ENCODE measurements around the gene CSTPP1.

DNA sequence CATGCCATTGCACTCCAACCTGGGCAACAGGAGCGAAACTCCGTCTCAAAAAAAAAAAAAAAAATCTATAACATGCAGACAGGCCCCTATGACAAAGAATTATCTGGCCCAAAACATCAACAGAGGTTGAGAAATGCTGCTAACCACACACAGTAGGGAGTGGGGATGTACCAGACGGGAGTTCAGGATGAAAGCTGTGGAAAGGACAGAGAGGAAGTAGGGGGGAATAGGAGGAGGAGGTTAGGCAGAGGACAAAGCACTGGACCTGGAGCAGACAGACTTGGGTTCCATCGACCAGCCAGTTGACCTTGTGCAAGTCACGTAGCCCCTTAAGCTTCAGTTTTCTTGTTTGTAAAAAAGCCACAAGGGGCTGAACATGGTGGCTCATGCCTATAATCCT is 30.8 kb upstream of the CSTPP1 start:
- TF ChIP-seq, protein P1, sequence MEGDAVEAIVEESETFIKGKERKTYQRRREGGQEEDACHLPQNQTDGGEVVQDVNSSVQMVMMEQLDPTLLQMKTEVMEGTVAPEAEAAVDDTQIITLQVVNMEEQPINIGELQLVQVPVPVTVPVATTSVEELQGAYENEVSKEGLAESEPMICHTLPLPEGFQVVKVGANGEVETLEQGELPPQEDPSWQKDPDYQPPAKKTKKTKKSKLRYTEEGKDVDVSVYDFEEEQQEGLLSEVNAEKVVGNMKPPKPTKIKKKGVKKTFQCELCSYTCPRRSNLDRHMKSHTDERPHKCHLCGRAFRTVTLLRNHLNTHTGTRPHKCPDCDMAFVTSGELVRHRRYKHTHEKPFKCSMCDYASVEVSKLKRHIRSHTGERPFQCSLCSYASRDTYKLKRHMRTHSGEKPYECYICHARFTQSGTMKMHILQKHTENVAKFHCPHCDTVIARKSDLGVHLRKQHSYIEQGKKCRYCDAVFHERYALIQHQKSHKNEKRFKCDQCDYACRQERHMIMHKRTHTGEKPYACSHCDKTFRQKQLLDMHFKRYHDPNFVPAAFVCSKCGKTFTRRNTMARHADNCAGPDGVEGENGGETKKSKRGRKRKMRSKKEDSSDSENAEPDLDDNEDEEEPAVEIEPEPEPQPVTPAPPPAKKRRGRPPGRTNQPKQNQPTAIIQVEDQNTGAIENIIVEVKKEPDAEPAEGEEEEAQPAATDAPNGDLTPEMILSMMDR (IDR thresholded peaks at IDR 0.05): no peak
- no peak for TF ChIP-seq ZFX (IDR thresholded peaks at IDR 0.05; ENCODE audit: borderline replicate concordance)

All from 22Rv1 (cell line).